Measurements from ENCODE around the gene MAP3K9.

MAP3K9 gene

GRCh38 chr14:70685474-70686197 is 123.7 kb downstream of the MAP3K9 start:
- DNase-seq, result no peak

DNA sequence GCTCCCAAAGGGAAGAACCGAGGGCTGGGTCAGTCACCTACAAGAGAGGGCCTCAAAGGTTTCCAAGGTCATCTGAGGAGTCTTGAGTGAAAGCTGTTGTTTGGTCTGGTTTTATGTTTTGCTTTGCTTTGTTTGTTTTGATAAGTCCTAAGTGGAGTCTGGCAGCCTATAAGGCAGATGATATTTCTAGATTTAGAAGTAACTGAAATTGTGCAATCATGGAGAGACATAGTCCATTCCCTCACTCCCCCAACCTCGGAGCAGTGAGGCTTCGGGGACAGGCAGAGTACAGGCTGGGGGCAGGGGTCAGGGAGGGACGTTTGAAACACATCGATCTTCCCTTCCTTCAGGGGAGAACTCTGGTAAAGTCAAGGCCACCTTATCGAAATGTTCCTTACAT is 125.3 kb downstream of the MAP3K9 start:
- no peak for DNase-seq

GRCh38 chr14:70680748-70681147 is 128.6 kb downstream of the MAP3K9 start:
- no peak for DNase-seq

GRCh38 chr14:70677341-70677740 is 132.0 kb downstream of the MAP3K9 start:
- DNase-seq, result no peak
